H7 (cell line): ENCODE measurements around the gene RGS21. TPM values are rescaled to one million over a fixed set of nuclear protein-coding genes. Genes with fewer than 3 reads are reported as not detected.

Experiments used
- DNase-seq: peaks from one replicate; pipeline ENCODE4 v3.0.0; 2012
- H3K27me3 ChIP-seq: 2 replicates; pipeline ENCODE4 v1.6.0; 2011; ENCODE audit warnings: mild to moderate bottlenecking, low read length; ENCODE audit not compliant: control insufficient read depth, insufficient read depth
- H3K36me3 ChIP-seq: replicated peaks from 2 replicates; pipeline ENCODE4 v1.5.1; 2011; ENCODE audit warnings: low read length; ENCODE audit not compliant: control insufficient read depth, insufficient read depth
- H3K4me3 ChIP-seq: 2 replicates; pipeline ENCODE4 v1.5.1; 2011; ENCODE audit warnings: low read depth, mild to moderate bottlenecking, control low read depth, low read length, moderate library complexity; ENCODE audit not compliant: insufficient read depth
- total RNA-seq: library from RNA; depleted of rRNA; stranded (reverse); fragments of >200 nt; shearing (Covaris generic); gene quantifications from 2 replicates; pipeline ENCODE4 v1.2.3, GENCODE V29; 2014

RGS21 gene
- total RNA-seq, 1 experiment from 2014 or later, result not detected

DNA sequence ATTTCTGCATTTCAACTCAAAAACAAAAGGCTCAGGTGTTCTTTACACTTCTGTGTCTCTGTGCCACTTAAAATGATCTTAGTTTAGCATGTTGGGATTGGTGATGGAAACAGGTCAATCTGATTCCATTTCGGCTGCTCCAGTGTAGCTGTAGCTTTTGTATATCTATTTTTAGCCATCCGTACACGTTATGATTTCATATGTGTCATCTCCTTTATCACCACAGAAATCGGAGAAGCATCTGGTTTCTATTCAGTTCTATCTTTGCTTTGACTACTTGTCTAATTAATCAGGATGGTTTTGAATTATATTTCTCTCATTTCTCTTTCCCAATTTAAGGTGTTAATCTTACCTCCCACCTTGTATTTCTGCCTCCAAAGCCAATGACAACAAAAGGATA, 41.1 kb downstream of the RGS21 start:
- DNase-seq, result no peak
- Histone ChIP-seq H3K4me3 (no peak overlapping the region), H3K36me3 (no peaks in the 10 kb centered on the region), H3K27me3 (no peaks in the 10 kb centered on the region)

DNA sequence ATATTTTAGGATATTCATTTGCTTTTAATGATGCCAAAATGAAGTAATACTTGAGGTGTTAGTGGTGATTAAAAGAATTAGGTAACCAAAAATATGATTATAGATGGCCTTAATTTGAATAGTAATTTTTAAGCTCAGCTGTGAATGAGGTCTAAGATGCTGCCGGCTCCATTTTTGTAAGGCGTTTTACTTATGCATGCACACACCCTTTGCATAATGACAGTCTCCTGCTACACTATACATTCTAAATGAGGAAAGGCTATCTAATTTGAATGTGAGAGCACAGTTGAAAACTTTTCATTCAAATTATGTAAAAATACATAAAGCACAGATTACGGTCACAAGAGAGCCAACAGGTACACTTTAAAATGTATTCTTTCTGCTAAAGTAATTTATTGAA, 41.6 kb downstream of the RGS21 start:
- Histone ChIP-seq H3K36me3 (no peaks in the 10 kb centered on the region), H3K27me3 (no peaks in the 10 kb centered on the region), H3K4me3 (no peak overlapping the region)
- no peak for DNase-seq

DNA sequence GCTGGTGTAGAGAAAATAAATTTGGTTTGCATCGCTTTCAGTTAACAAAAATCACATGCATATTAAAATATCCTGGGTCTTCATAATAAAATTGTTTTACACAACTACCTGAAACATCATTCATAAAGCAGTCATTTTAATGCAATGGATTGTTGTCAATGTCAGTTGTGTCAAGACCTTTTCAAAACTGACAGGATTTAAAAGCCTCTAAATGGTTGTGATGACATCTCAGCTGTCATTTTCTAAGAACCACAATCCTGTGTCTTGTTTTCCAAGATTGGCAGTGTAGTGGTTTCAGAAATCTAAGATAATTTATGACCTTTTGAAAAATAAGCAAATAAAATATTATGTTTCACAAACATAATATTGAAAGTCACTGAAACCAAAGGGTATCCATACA, 42.0 kb downstream of the RGS21 start:
- Histone ChIP-seq H3K27me3 (no peaks in the 10 kb centered on the region), H3K4me3 (no peak overlapping the region), H3K36me3 (no peaks in the 10 kb centered on the region)
- no peak for DNase-seq

DNA sequence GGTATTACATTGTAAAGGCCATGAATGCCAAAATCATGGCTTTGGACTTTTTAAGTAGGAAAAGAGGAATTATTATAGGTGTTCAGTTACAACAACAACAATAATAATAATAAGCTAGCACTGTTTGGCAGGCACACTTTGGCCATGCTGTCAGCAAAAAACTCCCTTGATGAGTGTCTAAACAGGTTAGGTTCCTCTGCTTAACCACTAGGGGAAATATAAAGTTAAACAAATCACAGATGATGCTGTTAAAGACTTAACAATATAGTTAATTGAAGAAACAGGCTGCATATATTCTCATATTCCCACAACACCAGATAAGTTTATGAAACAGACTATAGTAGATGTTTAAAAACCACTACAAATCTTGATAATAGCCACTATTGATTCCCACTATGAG, 46.4 kb downstream of the RGS21 start:
- no peak for DNase-seq

DNA sequence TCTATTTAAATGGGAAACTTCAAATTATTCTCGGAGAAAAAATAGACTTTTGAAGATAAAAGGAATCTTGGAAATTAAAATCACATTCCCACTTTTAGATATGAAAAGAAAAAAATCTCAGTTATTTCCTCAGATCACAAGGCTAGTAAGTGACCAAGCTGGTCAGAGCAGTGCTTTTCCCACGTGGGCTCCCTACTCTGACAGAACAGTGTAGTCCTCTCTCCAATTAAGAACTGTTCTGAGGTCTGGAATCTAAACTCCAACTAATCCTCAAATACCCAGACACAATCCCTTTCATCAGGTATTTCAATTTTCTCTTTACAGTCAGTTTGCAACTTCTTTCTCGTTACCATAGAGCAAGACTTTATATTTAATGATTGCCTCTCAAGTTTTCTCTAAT, 50.6 kb downstream of the RGS21 start:
- Histone ChIP-seq H3K27me3 (no peaks in the 10 kb centered on the region), H3K36me3 (no peaks in the 10 kb centered on the region), H3K4me3 (no peak overlapping the region)
- DNase-seq, result no peak

More for the DNA sequence above, 46.4 kb downstream of the RGS21 start:
- H3K36me3 ChIP-seq, result no peaks in the 10 kb centered on the region
- H3K4me3 ChIP-seq, result no peak overlapping the region
- no peaks in the 10 kb centered on the region for H3K27me3 ChIP-seq

DNA sequence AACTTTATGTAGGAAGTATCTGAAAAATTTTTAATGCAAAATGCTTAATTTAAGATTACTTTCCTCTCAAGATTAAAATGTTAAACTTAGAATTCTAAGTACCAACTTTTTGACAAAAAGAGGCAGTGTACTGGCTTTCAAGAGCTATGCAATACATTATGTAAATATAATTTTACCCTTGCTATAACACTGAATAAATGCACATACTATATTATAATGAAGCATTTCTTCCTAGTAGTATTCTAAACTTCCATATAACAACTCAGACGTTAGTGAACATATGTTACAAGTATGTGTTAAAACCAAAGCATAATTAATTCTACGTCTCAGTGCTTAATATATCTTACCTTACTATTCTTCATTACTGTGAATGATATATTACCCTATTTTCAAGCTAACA, 58.5 kb downstream of the RGS21 start:
- H3K27me3 ChIP-seq, result no peaks in the 10 kb centered on the region
- no peak overlapping the region for H3K4me3 ChIP-seq
- DNase-seq, result no peak
- H3K36me3 ChIP-seq, result no peaks in the 10 kb centered on the region

DNA sequence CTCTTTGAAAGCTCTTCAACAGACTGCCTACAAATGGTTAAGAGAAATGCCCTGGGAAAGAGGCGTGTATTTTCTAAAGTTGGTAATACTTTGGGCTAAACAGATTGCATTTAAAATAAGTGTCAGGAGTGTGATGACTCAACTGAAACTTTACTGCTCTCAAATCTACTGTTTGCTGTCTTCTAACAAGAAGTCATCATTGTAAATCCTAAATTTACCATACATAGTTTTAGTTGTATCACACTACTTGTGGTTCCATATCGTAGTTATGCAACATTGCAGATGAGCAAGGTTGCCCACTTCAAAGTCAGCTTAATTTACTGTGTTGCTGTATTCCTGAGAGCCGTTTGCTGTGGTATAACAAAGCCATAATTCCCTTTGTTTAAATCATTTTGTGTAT, 59.6 kb downstream of the RGS21 start:
- no peak for DNase-seq
- H3K36me3 ChIP-seq, result no peaks in the 10 kb centered on the region
- no peak overlapping the region for H3K4me3 ChIP-seq
- H3K27me3 ChIP-seq, result no peaks in the 10 kb centered on the region

DNA sequence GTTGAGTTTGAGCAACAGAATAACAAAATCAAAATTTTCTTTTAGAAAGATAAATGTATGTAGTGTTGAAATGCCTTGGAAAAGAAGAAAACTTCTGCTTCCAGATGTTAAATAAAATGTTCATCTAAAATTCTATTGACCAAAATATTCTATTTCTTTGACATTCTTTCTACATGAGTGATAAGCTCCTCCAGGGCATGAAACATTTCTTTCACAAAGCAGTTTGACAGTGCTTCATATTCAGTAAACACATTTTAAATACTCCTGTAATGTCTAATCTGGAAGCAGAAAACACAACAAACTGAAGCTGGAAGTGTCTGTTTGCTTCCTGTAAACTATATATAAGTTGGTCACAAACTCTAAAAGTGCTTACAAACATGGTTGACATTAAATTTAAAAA, 61.5 kb downstream of the RGS21 start:
- Histone ChIP-seq H3K4me3 (no peak overlapping the region), H3K27me3 (no peaks in the 10 kb centered on the region), H3K36me3 (no peaks in the 10 kb centered on the region)
- DNase-seq, result no peak

DNA sequence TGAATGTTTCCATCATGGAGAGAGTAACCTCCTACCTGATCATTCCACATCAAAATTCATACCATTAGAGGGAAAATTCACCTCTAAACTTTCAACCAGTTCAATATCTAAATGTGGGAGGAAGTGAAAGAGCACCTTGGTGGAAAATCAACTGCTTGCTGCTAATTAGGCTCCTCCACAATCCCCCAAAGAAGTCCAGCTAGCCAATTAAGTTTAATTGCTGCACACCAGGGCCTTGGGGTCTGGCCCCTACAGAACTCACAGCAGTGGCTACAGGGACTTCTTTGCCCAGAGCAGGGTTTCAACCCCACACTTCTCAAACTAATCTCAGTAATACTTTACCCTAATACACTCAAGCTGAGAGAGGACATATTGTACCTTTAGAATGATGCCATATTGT, 62.1 kb downstream of the RGS21 start:
- no peak overlapping the region for H3K4me3 ChIP-seq
- no peak for DNase-seq
- no peaks in the 10 kb centered on the region for H3K36me3 ChIP-seq
- H3K27me3 ChIP-seq, result no peaks in the 10 kb centered on the region

DNA sequence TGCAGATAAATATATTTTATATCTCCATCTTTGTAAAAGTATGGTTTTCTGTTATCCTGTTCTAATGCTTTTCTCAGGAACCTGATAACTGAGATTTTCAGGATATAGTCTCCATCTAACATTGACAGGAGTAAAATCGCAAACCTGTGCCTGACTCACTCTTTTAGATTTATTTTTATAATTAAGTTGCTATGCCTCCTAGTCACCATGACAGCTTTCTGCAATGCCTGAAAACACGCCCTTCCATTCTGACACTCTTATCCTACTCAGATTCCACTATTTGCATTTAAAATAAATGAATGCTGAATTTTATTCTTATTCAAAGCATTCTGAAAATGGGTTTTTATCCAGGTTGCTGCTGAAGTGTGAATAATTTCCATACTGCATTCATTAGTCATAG, 62.8 kb downstream of the RGS21 start:
- no peaks in the 10 kb centered on the region for H3K36me3 ChIP-seq
- no peak for DNase-seq
- H3K27me3 ChIP-seq, result no peaks in the 10 kb centered on the region
- H3K4me3 ChIP-seq, result no peak overlapping the region

DNA sequence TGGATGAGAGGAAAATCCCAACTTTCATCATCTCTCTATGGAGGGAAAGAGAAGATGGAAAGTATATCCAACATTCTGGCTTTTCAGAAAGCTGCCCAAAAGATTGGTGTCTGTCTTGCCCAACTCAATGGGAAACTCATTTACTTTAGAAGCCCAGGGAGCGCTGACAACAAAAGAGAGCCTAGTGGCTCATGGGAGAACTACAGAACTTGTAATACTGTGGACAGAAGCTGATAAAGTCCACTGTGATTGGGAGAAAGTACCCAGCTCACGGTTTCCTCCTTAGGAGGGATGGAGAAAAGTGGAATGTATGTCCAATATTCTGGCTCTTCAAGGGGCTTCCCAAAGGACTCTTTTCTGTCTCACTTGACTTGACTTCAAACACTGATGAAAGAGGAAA, 66.0 kb downstream of the RGS21 start:
- Histone ChIP-seq H3K36me3 (no peaks in the 10 kb centered on the region), H3K27me3 (no peaks in the 10 kb centered on the region), H3K4me3 (no peak overlapping the region)
- DNase-seq, result no peak

DNA sequence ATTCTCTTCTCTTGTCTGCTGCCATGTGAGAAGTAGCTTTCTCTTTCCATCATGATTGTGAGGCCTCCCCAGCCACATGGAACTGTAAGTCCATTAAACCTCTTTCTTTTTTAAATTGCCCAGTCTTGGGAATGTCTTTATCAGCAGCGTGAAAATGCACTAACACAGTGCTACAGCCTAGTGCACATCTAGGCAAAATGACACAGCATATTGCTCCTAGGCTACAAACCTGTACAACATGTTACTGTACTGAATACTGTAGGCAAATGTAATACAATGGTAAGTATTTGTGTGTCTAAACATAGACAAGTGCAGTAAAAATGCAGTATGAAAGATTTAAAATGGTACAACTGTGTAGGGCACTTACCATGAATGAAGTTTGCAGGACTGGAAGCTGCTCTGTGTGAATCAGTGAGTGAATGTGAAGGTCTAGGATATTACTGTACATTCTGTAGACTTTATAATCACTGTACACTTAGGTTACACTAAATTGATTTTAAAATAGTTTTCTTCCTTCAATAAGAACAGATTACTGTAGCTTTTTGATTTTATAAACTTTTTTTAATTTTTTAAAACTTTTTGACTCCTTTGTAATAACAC, 69.4 kb downstream of the RGS21 start:
- DNase-seq, result no peak
- no peaks in the 10 kb centered on the region for H3K36me3 ChIP-seq
- no peak overlapping the region for H3K4me3 ChIP-seq
- H3K27me3 ChIP-seq, result no peaks in the 10 kb centered on the region

DNA sequence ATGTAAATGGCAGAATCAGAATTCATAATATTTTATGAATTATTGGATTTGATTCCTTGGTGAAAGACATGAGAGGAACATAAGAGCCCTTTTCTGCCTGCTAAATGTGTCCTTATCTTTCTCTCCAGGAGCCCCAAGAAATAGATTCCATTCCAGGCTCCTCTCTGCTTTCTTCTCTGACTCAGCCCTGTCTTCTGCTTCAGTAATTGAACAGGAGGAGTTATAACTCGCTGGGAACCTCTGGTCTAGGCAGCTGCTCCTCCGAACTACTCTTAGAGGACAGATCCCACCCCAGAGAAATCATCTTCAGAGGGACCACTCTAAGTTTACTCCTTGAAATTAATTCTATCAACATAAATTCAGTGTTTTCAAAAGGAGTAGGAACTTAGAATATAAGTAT, 78.4 kb downstream of the RGS21 start:
- H3K27me3 ChIP-seq, result no peaks in the 10 kb centered on the region
- DNase-seq, result no peak
- H3K36me3 ChIP-seq, result no peaks in the 10 kb centered on the region
- no peak overlapping the region for H3K4me3 ChIP-seq

DNA sequence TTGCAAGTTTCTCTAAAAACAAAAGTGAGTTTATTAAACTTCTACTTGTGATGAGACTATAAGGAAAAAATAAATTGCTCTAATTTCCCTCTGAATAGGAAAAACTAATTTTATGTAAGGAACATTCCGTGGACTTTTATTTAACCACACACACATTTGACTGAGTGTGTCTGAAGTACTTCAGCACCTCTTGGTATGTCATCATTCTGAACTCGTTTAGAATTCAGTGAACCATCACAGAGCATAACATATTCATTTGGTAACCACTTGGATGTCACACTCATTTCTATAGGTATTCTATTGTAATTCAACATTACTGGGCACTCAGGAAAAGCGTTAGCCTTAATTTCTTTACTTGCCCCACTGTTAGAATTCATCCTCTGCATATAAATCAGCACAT, 79.1 kb downstream of the RGS21 start:
- Histone ChIP-seq H3K4me3 (no peak overlapping the region), H3K27me3 (no peaks in the 10 kb centered on the region), H3K36me3 (no peaks in the 10 kb centered on the region)
- DNase-seq, result no peak

DNA sequence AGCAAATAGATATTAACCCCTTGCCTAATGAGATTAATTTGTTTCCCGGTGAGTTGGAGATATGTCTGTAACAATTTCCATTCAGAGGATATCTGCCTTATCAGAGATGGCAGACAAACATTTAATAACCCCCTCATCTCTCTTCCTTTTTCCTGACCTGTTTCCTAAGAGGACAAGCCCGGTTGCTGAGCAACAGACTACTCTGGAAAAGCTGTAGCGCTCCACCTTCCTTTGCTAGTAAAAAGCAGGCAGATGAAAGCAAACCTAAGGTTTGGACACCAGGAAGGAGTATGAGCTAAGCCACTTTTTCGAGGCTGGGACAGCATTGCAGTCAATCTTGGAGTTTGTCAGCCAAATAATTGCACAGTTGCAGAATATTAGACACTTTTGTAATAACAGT, 82.4 kb downstream of the RGS21 start:
- no peak overlapping the region for H3K4me3 ChIP-seq
- no peak for DNase-seq

DNA sequence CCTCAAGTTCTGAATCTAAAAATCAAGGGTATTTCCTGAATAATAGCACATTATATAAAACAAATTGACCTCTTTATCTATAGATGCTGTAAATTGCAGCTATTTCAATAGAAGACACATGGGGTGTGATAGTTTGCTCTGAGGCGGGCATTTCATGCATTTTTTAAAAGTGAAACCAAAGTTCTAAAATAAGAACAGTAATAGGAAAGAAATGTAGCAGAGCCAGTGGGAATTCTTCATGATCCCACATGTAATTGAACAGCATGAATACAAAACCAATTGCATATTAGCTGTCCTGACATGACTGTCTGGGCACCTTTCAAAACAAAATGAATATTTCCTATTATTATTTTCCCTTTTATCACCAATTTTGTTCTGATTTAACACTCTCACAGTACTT, 85.0 kb downstream of the RGS21 start:
- DNase-seq, result no peak

More for the DNA sequence above, 82.4 kb downstream of the RGS21 start:
- no peaks in the 10 kb centered on the region for H3K27me3 ChIP-seq
- no peaks in the 10 kb centered on the region for H3K36me3 ChIP-seq

More for the DNA sequence above, 85.0 kb downstream of the RGS21 start:
- Histone ChIP-seq H3K36me3 (no peaks in the 10 kb centered on the region), H3K4me3 (no peak overlapping the region), H3K27me3 (no peaks in the 10 kb centered on the region)
